HG02571 (cell line): ENCODE data around the gene DGKG.

ENCODE experiments used
- ATAC-seq: cut with Tn5 transposase; IDR thresholded peaks from one replicate; pipeline ENCODE4 v1.9.1; 2021; ENCODE audit warnings: mild to moderate bottlenecking, moderate library complexity; ENCODE audit not compliant: unreplicated experiment

Gene DGKG

DNA sequence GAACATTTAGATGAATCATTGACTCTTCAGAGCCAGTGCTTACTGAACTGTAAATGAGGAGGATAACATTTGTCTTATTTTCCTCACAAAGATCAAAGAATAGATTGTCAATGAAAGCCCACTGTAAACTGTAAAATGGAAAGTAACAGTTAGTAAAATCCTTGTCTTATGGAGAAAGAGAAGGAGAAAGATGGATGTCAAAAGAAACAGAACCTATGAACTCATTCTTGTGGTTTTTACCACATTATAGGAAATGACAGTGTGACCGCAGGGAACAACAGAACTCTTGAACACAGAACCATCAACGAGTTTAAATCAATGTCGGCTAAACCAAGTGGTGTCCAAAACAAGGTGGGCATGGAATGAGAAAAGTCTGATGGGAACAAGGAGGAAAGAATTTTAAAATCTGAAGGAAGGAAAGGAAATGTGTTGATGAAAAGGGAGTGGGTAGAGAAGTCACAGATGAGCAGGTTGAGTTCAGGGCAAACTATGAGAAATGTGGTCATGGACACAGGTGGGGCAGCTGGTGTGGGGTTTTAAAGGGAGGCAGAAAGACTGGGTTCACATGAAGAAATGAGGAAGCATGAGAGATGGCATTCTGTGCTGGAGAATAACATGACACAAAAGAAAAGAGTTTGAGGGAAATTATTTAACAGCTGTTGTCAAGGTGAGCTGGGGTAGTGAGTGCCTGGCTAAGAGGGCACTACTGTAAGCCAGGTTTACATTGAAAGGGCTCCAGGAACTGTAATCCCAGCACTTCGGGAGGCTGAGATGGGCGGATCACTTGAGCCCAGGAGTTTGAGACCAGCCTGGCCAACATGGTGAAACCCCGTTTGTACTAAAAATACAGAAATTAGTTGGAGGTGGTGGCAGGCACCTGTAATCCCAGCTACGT is 210.7 kb downstream of the DGKG start:
- no peak for ATAC-seq

DNA sequence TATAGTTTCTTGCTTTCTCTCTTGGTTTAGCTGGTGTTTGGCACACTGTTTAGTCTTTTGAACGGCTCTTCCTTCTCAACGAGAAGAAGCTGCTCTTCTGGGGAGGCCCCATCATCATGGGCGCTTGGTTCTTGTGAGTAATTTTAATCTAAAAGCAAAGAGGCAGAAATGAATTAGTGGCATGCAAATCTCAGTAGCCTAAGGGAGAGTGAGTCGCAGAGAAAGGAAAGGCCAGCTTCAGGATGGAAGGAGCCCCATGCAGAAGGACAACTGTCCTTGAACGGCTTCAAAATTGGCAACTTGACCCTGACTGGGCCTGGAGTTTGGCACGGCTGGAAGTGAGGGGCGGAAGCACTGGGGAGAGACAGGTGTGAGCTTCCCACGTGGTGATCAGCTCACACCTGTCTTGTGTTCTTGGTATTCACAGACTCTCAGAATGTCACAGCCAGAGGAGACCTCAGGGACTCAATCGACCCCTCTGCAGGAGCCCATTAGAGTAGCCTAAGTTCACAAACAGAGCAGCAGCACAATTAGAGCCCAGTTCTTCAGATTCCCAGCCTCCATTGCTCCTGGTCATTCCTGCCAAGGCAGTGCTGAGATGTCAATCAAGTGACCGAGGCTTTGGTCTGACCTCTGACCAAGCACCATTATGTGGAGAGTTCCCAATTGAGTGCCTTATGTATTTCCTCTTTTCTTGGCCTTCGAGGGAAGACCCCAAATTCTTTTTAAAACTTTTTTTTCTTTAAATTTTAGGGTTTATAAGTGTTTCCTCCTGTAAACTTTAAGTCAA is 211.8 kb downstream of the DGKG start:
- no peak for ATAC-seq

DNA sequence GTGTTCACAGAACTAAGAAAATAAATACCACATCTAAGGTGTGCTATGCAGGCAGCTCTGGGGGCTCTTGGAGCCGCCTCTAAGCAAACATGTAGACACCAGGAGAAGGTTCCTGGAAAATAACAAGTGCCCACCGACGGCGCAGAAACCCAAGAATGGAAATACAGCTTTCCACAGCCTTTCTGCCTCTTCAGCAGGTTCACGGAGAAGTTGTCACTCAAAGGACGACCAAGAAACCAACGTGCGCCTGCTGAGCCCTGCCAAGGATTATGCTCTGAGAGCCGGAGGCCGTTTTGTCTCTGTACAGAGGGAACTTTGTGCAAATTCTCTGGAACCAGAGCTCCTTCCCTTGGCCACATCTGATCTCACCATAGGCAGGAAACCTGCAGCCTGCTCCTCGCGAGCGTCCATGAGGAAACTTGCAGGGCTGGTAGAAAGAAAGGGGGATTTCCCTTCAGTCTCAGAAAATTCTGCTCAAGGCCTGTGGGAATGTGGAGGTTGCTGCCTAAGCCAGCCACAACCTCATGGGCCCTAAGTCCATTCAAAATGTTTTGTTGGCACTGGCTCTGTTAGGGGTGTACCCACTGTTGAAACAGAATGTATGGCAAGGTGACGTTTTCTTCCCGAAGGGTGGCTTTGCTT is 212.6 kb downstream of the DGKG start:
- ATAC-seq = no peak

DNA sequence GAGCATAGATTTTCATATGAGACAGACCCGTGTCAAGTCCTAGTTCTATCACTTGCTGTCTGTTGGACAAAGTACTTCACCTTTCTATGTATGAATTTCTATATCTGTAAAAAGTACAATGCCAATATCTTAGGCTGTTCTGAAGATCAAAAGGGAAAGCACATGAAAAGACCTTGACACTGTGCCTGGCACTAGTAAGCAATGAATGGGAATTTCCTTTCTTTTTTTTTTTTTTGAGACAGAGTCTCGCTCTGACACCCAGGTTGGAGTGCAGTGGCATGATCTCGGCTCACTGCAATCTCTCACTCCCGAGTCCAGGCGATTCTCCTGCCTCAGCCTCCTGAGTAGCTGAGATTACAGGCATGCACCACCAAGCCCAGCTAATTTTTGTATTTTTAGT is 217.8 kb downstream of the DGKG start:
- no peak for ATAC-seq

- ATAC-seq = no peak
Observed at GRCh38 chr3:186143250-186143649, 218.8 kb downstream of the DGKG start.

DNA sequence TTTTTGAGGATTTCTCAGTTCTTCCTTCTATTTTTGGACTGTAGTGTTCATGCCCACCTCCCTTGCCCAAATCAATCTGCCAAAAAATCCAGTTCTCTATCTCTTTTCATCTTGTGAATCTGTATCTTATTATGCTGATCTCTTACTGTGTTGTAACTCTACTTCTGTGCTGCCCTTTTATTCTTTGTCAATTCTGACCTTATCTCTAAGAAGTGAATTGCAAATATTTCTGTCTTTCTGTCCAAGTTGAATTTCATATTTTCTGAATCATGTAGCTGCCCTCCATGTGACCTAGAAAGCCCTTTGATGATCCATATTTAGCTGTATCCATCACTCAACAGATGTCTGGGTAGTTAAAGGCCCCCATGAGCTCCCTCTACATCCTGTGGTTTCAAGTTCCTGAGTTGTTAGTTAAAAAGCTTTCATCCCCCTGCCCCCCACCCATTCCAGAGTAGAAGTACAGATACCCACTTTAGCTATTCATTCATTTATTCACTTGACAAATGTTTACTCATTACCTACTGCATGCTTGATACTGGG is 219.6 kb downstream of the DGKG start:
- no peak for ATAC-seq

DNA sequence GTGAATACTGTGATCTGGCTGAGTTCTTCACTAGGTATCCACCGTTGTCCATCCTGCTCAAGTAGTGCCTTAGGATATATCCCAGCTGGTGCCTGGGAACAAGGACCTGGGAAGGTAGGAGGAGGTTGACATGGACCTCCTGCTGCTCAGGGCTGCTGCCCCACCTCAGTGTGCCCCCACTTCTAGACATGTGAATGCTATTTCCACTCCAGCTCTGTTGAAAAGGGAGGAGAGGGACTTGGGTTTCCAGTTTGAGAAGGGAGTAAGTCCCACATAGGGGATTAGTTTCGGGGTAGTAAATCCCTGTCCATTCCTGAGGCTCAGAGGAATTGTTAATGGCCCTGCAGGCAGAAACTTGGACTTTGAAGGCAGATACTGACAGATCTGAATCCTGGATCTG is 220.2 kb downstream of the DGKG start:
- ATAC-seq = no peak

DNA sequence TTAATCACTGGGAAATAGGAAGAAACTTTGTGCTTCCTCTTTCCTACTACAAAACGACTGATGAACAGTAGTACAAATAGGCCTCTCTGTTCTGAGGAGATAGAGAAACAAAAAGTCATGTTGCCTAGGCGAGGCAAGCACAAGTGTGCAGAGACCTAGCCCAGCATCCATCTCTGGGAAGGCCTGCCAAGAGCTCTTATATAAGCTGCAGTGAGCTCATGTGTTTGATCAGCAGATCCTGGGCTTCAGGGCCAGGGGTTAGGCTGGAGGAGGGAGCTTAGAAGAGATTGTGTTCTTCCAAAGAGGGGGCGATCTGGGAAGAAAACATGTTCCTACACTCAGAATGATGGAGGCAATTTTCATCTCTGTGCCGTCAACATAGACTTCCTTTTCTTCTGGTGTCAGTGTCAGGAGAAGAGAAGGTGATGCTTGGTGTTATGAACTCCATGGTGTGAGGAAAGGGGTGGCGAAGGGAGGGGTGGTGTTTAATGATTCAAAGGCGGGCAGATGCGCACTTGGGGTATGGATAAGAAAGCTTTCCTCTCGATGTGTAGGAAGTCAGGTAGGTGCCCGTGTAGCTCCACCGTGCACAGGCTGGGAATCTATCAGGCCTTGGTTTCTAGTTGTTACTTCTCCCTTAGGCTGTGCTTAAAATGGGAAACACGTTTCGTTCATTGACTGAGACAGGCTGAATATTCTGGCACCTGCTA is 223.6 kb downstream of the DGKG start:
- no peak for ATAC-seq

GRCh38 chr3:186137051-186137685 is 224.9 kb downstream of the DGKG start:
- no peak for ATAC-seq

DNA sequence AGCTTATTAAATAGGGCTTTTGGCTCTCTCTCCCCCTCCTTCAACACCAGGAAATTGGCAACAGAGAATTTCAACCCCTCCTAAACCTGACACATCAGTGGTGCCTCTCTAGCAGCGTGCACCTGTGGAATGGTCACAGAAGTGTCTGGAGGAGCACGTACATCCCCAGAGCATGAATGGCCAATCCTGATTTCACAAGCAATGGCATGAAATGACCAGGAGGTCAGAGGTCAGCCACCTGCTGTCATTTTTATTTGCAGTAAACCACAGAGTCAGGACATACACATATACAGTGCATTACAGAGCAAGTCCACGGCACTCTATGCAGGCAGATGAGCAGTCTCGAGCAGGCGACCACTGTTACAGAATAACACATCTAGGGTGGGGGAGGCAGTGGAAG is 228.1 kb downstream of the DGKG start:
- no peak for ATAC-seq

- ATAC-seq = no peak
Observed at GRCh38 chr3:186132487-186132886, 229.5 kb downstream of the DGKG start.

- no peak for ATAC-seq
Observed at GRCh38 chr3:186129206-186129605, 232.8 kb downstream of the DGKG start.

GRCh38 chr3:186128158-186128557 is 233.9 kb downstream of the DGKG start:
- ATAC-seq = no peak

DNA sequence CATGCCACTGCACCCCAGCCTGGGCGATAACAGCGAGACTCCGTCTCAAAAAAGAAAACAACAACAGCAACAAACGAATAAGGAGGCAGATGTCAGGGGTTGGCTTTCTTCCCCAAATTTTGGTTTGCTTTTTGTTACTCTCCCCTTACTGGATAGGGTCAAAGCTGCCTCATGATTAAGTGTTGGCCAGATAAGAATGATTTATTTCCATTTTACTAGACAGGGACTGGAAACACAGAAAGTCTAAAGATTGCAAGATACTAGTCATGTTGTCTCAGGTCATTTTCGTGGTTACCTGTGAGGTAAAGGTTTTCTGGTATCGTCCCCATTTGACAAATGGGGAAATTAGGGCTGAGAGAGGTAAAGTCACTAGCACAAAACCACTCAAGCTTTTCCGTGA is 234.6 kb downstream of the DGKG start:
- no peak for ATAC-seq

DNA sequence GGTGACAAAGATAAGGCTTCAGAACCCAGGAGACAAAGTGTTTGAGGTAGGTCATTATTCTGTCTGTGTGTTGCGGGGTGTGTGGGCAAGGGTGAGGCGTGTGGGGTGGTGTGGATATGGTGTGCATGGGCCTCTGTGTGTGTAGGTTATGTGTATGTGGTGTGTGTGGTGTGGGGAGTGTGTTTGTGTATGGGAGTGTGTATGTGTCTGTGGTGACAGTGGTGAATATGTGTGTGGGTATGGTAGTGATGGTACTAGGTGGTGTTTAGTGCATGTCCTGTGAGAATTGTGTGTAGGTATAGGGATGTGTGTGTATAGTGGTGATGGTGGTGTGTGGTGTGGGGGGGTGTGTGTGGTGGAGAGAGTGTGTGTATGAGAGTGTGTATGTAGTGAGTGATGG is 236.9 kb downstream of the DGKG start:
- no peak for ATAC-seq

GRCh38 chr3:186124592-186124991 is 237.4 kb downstream of the DGKG start:
- no peak for ATAC-seq

DNA sequence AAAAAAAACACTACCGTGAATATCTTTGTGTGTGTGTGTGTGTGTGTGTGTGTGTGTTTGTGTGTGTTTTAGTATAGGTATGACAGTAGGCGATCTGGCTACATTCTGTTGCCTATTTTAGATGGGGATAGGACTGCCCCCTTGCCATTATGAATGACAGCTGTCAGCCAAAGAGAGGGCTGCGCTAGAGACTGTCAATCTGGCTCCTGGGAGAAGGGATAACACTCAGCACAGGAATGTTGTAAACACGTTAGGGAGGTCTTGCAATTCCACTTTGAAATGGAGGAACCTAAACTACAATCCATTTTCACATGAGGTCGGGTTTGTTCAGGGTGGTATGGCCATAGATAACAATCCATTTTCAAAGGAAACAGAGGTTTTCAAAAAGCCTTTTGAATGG is 239.0 kb downstream of the DGKG start:
- no peak for ATAC-seq

DNA sequence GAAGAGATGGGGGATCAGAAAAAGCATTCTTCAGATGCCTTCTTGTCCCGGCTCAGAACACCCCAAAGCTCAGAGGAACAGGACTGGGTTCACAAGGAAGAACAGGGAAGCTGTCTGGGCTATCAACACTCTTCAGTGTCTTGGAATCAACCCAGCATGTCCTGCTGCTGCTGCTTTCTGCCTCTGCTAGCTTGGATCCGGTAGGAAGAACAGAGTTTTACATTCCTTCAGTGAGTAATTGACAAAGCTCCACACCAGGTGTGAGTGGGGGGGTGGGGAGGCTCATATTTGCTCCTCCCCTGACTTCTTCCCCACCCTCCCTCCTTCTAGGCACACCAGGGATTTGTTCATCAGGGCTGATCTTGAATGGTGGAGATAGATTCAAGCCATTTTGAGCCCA is 240.1 kb downstream of the DGKG start:
- no peak for ATAC-seq

- ATAC-seq = no peak
Observed at GRCh38 chr3:186121278-186121677, 240.8 kb downstream of the DGKG start.

DNA sequence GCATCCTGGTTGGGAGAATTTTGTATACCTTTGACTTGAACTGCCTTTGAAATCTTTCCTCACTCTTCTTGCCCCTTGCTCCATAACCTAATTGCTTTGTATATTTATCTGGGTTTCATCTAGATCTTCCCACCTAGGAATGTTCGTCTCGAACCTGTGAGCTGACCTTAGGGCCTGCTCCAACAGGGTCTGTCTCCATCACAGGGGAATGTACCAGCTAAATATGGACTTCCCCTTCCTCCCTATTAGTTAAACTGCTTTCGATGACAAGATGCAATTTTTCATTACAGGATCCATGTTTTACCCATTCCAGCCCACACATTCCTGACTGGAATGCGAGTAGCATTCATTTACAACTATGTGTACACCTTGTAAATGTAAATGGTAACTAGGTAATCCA is 242.5 kb downstream of the DGKG start:
- no peak for ATAC-seq
